HS-27A (cell line): ENCODE data around the gene CLDN22.

Experiments used
- DNase-seq: peaks from one replicate; pipeline ENCODE4 v3.0.0-alpha.2; 2012; ENCODE audit warnings: low read depth, missing footprints

Gene CLDN22

GRCh38 chr4:183321516-183321915, 1.4 kb upstream of the CLDN22 start:
- DNase-seq = no peak

GRCh38 chr4:183321079-183321478, 1.0 kb upstream of the CLDN22 start:
- no peak for DNase-seq

GRCh38 chr4:183318656-183319055, 1.4 kb downstream of the CLDN22 start:
- no peak for DNase-seq

- no peak for DNase-seq
Measured at GRCh38 chr4:183314806-183315205, 5.3 kb downstream of the CLDN22 start.

- DNase-seq = no peak
Measured at GRCh38 chr4:183314336-183314735, 5.7 kb downstream of the CLDN22 start.

GRCh38 chr4:183312841-183313240, 7.2 kb downstream of the CLDN22 start:
- DNase-seq = no peak

- no peak for DNase-seq
Measured at GRCh38 chr4:183306811-183307210, 13.3 kb downstream of the CLDN22 start.

- DNase-seq = no peak
Measured at GRCh38 chr4:183304538-183304937, 15.5 kb downstream of the CLDN22 start.

- DNase-seq = no peak
Measured at GRCh38 chr4:183304067-183304466, 16.0 kb downstream of the CLDN22 start.

GRCh38 chr4:183303301-183303700, 16.8 kb downstream of the CLDN22 start:
- no peak for DNase-seq

- no peak for DNase-seq
Measured at GRCh38 chr4:183300655-183301054, 19.4 kb downstream of the CLDN22 start.

GRCh38 chr4:183300070-183300469, 20.0 kb downstream of the CLDN22 start:
- no peak for DNase-seq

GRCh38 chr4:183299464-183299863, 20.6 kb downstream of the CLDN22 start:
- no peak for DNase-seq

GRCh38 chr4:183297675-183298074, 22.4 kb downstream of the CLDN22 start:
- no peak for DNase-seq

- no peak for DNase-seq
Measured at GRCh38 chr4:183295711-183296110, 24.4 kb downstream of the CLDN22 start.

GRCh38 chr4:183291070-183291469, 29.0 kb downstream of the CLDN22 start:
- no peak for DNase-seq

- no peak for DNase-seq
Measured at GRCh38 chr4:183289688-183290087, 30.4 kb downstream of the CLDN22 start.

GRCh38 chr4:183288955-183289354, 31.1 kb downstream of the CLDN22 start:
- DNase-seq = no peak

- DNase-seq = no peak
Measured at GRCh38 chr4:183287677-183288076, 32.4 kb downstream of the CLDN22 start.

GRCh38 chr4:183287309-183287659, 32.8 kb downstream of the CLDN22 start:
- DNase-seq = no peak

GRCh38 chr4:183286590-183287308, 33.3 kb downstream of the CLDN22 start:
- DNase-seq = no peak

GRCh38 chr4:183285886-183286285, 34.2 kb downstream of the CLDN22 start:
- DNase-seq = no peak

GRCh38 chr4:183284965-183285364, 35.1 kb downstream of the CLDN22 start:
- no peak for DNase-seq

- DNase-seq = no peak
Measured at GRCh38 chr4:183284258-183284785, 35.8 kb downstream of the CLDN22 start.
